B cell (primary cell): ENCODE measurements around the gene SH3RF3.

Source experiments
- EZH2 ChIP-seq: IDR thresholded peaks from 2 replicates; pipeline ENCODE4 v1.6.1; 2012; ENCODE audit warnings: borderline replicate concordance, low read depth, mild to moderate bottlenecking, moderate library complexity, low read length; ENCODE audit not compliant: insufficient read depth, poor library complexity, severe bottlenecking
- TF ChIP-seq, protein P1 (sequence below): fragments of 200-600 bp; IDR thresholded peaks from one replicate; pipeline ENCODE4 v1.8.0; 2022; ENCODE audit warnings: antibody characterized with exemption, mild to moderate bottlenecking

DNA sequence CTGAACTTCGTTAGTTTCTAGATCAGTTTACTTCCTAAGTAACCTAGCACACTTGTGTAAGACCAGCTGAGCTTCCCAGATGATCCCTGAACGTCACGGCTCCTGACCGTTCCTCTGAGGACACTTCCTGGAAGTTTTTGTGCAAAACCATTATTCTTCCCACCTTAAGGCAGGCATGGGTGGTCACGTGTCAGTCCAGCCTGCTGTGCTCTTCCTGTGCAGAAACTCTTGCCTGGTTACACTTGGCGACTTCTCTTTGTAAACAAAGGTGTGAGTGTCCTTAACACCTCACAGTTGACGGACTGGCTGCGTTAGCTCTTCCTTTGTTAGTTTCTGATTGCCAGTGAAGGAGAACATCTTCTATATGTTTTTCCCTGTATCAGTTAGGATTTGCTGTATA lies 118.3 kb downstream of the SH3RF3 start:
- TF ChIP-seq, protein P1, sequence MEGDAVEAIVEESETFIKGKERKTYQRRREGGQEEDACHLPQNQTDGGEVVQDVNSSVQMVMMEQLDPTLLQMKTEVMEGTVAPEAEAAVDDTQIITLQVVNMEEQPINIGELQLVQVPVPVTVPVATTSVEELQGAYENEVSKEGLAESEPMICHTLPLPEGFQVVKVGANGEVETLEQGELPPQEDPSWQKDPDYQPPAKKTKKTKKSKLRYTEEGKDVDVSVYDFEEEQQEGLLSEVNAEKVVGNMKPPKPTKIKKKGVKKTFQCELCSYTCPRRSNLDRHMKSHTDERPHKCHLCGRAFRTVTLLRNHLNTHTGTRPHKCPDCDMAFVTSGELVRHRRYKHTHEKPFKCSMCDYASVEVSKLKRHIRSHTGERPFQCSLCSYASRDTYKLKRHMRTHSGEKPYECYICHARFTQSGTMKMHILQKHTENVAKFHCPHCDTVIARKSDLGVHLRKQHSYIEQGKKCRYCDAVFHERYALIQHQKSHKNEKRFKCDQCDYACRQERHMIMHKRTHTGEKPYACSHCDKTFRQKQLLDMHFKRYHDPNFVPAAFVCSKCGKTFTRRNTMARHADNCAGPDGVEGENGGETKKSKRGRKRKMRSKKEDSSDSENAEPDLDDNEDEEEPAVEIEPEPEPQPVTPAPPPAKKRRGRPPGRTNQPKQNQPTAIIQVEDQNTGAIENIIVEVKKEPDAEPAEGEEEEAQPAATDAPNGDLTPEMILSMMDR, result no peak
- no peak for TF ChIP-seq EZH2
